GM12892 (cell line): ENCODE results near the gene TAF11L11.

Source experiments
- POLR2A ChIP-seq: IDR thresholded peaks from 2 replicates; pipeline ENCODE4 v1.6.1; 2011; ENCODE audit warnings: low read depth, low read length, control low read depth
- TAF1 ChIP-seq: IDR thresholded peaks from 2 replicates; pipeline ENCODE4 v1.6.1; 2011; ENCODE audit warnings: low read depth, mild to moderate bottlenecking, control low read depth, low read length, borderline replicate concordance

- TF ChIP-seq POLR2A: no peak
- no peak for TF ChIP-seq TAF1
These were observed 16.6 kb downstream of the TAF11L11 start for GRCh38 chr5:17620627-17621026.
